HepG2 (cell line): ENCODE data around the gene RGS6.

ENCODE experiments used
- ESRRA ChIP-seq: sonication (generic); formaldehyde crosslinking; IDR thresholded peaks from 2 replicates; pipeline ENCODE4 v1.5.1; 2020; ENCODE audit warnings: mild to moderate bottlenecking, low read depth, missing genetic modification reagents
- NFIC ChIP-seq: IDR thresholded peaks from 2 replicates; pipeline ENCODE4 v1.6.1; 2012; ENCODE audit warnings: mild to moderate bottlenecking, low read length, inconsistent platforms

- TF ChIP-seq NFIC (no peak), ESRRA (no peak)
Observed at GRCh38 chr14:71970272-71970671, 38.0 kb downstream of the RGS6 start.
